HG02884 (cell line): ENCODE measurements around the gene LSP1.

Experiments
- ATAC-seq: cut with Tn5 transposase; IDR thresholded peaks from one replicate; pipeline ENCODE4 v1.9.1; 2021; ENCODE audit warnings: mild to moderate bottlenecking, moderate library complexity; ENCODE audit not compliant: unreplicated experiment

The LSP1 gene

GRCh38 chr11:1824221-1825038 is 28.5 kb upstream of the LSP1 start:
- no peak for ATAC-seq

DNA sequence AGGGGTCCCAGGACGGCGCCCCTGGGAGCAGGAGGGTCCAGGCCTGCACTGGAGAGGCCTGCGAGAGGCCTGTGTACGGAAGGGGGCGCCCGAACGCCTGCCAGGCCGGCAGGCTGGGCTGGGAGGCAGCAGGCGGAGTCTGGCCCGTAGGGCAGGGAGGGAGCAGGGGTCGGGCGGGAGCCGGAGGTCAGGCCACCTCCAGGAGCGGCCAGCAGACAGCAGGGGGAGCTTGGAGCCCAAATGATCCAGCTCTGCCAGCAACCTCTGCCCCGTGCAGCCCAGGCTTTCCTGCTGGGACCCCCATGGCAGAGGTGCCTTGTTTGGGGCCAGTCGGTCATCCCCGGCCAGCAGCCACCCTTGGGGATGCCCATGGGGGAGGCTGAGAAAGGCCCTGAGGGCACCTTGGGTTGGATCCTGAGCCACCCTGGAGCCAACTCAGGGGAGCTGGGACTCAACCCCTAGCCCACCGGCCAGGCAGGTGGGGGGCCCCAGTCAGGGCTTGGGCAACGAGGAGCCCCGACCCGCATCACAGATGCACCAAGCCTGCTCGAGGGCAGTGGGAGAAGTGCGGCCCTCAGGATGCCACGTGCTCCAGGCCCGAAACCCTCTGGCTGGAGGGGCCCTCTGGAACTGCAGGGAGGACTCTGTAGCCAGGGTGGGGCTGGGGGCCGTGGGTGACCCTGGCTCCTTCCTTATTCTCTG is 27.7 kb upstream of the LSP1 start:
- ATAC-seq = no peak

DNA sequence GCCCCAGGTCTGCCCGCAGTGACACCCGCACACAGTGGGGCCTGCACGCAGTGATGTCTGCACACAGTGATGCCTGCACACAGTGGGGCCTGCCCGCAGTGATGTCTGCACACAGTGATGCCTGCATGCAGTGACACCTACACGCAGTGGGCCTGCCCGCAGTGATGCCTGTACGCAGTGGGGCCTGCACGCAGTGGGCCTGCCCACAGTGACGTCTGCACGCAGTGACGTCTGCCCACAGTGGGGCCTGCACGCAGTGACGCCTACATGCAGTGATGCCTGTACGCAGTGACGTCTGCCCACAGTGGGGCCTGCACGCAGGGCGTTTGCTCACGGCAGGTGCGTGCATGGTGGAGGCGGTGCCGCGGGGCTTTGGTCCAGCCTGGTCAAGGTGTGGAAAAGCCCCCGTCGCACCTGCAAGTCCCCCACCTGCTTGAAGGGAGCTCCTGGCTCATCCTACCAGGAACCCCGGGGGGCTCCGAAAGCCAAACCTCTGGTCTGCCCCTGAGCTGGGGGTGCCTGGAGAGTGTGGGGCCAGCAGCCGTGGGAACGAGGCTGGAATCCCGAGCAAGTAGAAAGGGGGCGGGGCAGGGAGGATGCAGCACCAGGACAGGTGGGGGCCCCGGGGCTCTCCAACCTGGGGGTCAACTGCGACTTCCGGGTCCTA is 27.0 kb upstream of the LSP1 start:
- no peak for ATAC-seq

DNA sequence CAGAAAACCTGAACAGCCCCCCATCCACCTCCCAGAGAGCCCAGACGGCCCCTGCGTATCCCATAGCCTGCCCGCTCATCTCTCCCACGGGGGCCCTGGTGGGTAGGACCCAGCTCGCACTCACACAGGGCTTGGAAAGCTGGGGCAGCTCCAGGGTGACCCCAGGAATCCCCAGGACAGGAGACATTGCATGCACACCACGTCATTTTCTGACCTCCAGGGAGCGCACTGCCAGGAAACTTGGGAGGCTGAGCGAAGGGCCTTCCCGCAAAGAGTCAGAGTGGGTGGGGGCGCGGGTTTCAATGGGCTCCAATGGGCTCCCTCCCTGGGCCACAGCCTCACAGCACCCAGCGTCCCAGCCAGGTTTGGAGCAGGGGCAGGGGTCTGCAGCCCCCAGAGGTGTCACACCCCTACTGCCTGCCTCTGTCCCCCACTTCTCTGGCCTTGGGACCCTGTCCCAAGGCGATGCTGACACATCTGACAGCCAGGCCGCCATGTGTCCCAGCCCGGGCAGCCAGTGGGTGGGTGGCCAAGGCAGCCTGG is 26.3 kb upstream of the LSP1 start:
- ATAC-seq = no peak

DNA sequence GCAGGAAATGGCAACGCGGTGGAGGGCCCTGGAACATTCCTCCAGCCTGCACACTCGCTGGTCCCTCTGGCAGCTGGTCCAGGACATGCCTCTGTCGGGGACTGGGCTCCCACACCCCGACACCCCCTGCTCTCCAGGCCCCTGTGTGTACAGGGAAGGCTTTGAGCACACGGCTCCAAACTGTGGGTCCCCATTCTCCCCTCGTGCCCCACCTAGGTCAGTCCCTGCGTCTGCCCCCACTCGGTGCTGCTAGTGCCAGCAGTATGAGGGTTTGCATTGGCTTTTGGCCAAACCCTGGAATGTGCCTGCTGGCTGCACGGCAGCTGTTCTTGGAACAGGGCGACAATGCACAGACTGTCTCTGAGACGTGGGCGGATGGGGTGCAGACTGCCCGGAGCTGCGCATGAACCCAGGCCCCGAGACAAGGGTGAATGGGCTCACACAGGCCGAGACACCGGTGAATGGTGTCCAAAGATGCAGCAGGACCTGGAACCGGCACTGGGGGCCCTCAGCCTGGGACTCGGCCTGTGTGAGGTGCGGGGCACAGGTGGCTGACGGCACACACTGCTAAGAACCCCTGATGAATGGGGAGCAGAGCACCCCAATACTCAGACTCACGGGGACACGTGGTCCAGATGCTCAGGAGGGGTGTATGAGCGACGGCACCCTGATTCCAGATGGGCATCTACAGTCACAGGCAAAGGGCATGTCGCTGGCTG is 25.6 kb upstream of the LSP1 start:
- no peak for ATAC-seq

DNA sequence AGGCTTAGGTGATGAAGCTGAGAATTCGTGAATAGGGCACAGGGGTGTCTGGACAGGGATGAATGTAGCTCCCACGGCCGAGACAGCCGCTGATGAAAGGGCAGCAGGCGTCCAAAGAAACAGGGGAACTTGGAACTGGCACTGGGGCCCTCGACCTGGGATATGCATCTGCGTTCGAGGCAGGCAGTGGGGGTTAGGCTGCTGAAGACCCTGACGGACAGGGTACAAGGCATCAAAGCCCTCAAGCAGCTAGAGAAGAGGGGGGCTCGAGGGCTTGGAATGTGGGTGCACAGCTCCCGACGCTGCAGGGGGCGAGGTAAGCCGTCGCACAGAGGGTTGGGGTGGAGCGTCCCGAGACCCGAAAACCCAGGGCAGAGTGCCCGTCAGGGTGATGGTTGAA is 25.0 kb upstream of the LSP1 start:
- ATAC-seq = no peak

DNA sequence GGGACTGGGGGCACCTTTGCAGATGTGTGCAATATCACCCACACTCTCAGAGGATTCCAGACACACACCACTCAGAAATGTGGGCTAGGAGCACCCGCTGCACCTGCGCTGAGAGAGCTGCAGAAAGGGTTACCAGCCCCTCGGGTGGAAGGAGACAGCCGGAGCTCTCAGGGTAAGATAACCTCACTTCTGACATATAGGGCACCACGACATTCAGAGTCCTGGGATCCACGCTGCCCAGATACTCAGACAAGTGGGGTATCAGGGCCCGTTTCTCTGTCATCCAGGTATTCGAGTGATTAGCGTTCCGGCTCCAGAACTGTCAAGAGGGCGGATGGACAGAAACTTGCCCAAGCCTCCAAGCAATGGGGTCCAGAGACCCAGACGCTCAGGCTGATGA is 24.3 kb upstream of the LSP1 start:
- no peak for ATAC-seq

DNA sequence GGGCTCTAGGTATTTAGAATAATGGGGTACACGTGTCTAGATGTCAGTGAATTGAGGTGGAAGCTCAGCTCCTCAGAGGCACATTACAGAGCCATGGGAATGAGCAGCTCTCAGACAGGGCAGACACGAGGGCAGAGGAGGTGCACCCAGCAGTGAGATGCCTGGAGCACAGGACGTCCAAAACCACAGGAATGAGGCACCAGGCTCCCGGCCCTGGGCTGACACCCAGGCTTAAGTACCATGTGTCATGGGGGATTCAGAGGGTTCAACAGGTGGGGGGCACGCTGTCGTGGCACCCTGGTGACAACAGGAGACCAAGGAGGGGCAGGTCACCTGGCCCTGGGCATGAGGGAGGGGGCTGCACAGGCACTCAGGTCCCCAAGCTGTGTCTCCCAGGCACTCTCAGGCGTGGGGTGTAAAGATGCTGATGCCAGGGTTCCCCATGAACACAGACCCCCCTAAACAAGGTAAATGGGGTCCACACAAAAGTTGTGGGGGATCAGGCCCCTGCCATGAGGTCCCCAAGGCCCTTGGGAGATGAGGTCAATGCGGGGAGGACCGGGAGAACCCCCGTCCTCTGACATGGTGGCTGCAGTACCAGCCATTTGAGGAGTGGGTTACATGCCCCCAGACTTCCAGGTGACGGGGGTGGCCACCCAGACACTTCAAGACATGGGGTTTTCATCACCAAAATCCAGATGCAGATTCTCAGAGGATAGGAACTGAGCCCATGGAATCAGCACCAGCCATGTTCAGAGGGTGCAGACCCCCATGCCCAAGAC is 23.7 kb upstream of the LSP1 start:
- no peak for ATAC-seq

- no peak for ATAC-seq
Measured at GRCh38 chr11:1830004-1830321, 22.9 kb upstream of the LSP1 start.

DNA sequence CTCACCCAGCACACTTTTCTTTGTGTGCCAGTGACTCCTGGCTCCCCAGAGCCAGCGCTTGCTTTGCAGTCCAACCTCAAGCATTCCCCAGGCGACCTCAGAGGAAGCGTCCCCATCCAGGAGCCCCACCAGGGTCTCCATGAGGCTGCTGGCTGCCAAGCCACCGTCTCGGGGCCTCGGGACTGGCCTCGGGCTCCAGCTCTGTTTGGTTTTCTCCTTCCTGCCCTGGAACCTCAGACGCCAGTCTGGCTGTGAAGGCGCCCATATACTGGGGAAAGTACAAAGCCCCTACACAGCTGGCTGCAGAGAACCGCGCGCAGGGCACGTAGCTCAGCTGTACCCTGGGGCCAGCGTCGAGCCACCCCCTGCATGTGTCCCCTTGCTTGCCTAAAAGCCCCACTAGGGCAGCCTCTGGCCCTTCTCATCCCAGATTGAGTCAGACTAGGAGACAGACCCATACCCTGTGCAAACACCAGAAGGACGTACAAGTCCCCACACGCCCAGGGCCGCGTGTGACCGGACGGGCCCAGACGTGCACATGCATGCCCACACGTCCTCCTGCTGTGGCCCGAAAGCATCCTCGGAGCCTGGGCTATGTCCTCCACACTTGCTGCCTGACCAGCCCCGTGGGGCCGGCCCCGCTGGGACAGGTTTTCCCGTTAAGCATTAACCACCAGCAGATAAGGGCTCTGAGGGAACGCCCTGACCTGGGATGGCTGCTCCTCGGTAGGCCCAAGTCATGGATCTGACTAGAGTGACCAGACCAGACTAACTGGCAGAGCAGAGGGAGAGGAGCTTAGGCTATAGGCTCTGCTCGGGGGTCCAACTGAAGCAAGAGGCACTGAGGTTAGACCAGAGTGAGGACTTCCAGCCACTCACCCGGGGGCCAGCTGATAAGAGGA is 22.3 kb upstream of the LSP1 start:
- ATAC-seq = no peak

GRCh38 chr11:1831338-1832210 is 21.3 kb upstream of the LSP1 start:
- ATAC-seq = no peak

- ATAC-seq = no peak
Measured at GRCh38 chr11:1832211-1832919, 20.5 kb upstream of the LSP1 start.

- no peak for ATAC-seq
Measured at GRCh38 chr11:1832920-1833295, 20.0 kb upstream of the LSP1 start.

- ATAC-seq = no peak
Measured at GRCh38 chr11:1834062-1834610, 18.7 kb upstream of the LSP1 start.

GRCh38 chr11:1834779-1835670 is 17.9 kb upstream of the LSP1 start, which contains the start of gene SYT8:
TSS of gene SYT8 (plus strand) at chr11:1834990. CDS start at chr11:1835106, 116 bp downstream.
- ATAC-seq = no peak

- no peak for ATAC-seq
Measured at GRCh38 chr11:1835671-1836010, 17.2 kb upstream of the LSP1 start.
